Left ventricle myocardium inferior (tissue), 1 donor: Measurements from ENCODE around the gene STX19. TPM values are rescaled to one million over a fixed set of nuclear protein-coding genes. Genes with fewer than 3 reads are reported as not detected.

Experiments
- DNase-seq: peaks from one replicate; pipeline ENCODE4 v3.0.0-alpha.2; 2020
- H3K27ac ChIP-seq: fragments of 200-600 bp; replicated peaks from 2 replicates; pipeline ENCODE4 v1.8.0; 2021
- H3K27me3 ChIP-seq: fragments of 200-600 bp; 2 replicates; pipeline ENCODE4 v1.8.0; 2021; ENCODE audit warnings: low read depth
- H3K36me3 ChIP-seq: fragments of 200-600 bp; 2 replicates; pipeline ENCODE4 v1.8.0; 2021
- H3K4me1 ChIP-seq: fragments of 200-600 bp; 2 replicates; pipeline ENCODE4 v1.8.0; 2021
- H3K4me3 ChIP-seq: fragments of 200-600 bp; 2 replicates; pipeline ENCODE4 v1.8.0; 2021; ENCODE audit warnings: mild to moderate bottlenecking, moderate library complexity
- H3K9me3 ChIP-seq: fragments of 200-600 bp; replicated peaks from 2 replicates; pipeline ENCODE4 v1.8.0; 2021
- intact Hi-C: fragments of 100-400 bp; cut with micrococcal nuclease; formaldehyde crosslinking; loops from one replicate; pipeline ENCODE4 v1.11.0; 2022
- total RNA-seq: library from RNA; stranded (reverse); fragmentation: NEBNext Ultra II Directional; extraction: Animal tissue kit (Norgen Biotek cat#: 25700); gene quantifications from one replicate; pipeline ENCODE4 v1.2.1, GENCODE V29; 2021
- TF ChIP-seq, protein P1 (sequence below): fragments of 200-600 bp; IDR thresholded peaks from 2 replicates; pipeline ENCODE4 v1.8.0; 2021; ENCODE audit warnings: antibody characterized with exemption, mild to moderate bottlenecking, borderline replicate concordance
- donor health status: DM: no; HTN: yes; CAD: no; lungs with severe emphysema.

Gene STX19
- total RNA-seq, 1 donor from 2014 or later: not detected

DNA sequence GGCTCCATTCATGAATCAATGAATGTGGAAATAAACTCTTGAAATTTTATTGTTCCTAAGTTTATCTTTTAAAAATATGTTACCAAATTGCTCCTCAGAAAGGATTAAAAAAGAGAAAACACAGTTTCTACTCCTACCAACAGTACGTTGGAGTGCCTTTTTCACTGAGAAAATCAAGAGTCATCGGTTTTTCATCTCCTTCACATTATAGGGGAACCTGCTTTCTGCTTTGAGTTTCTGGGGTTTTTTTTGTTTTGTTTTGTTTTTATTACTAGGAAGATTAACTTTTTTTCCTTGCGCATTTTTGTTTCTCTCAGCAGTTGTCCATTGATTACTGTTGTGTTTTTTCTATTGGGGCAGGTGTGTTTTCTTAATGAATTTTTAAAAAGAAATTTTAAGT lies 45.0 kb downstream of the STX19 start:
- intact Hi-C loops: no loop called here
- DNase-seq: no peak

DNA sequence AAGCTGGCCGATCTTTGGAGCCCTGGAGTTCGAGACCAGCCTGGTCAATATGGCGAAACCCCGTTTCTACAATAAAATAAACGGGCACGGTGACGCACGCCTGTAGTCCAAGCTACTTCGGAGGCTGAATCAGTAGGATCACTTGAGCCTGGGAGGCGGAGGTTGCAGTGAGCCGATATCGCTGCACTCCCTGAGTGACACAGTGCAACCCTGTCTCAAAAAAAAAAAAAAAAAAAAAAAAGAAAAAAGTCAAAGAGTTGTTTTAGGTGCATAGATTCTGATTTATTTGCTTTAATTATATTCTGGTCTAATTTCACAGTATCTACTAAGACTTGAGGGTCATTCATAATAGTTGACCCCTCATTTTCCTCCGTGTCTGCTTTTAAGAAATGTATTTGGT lies 46.7 kb downstream of the STX19 start:
- TF ChIP-seq, protein P1, sequence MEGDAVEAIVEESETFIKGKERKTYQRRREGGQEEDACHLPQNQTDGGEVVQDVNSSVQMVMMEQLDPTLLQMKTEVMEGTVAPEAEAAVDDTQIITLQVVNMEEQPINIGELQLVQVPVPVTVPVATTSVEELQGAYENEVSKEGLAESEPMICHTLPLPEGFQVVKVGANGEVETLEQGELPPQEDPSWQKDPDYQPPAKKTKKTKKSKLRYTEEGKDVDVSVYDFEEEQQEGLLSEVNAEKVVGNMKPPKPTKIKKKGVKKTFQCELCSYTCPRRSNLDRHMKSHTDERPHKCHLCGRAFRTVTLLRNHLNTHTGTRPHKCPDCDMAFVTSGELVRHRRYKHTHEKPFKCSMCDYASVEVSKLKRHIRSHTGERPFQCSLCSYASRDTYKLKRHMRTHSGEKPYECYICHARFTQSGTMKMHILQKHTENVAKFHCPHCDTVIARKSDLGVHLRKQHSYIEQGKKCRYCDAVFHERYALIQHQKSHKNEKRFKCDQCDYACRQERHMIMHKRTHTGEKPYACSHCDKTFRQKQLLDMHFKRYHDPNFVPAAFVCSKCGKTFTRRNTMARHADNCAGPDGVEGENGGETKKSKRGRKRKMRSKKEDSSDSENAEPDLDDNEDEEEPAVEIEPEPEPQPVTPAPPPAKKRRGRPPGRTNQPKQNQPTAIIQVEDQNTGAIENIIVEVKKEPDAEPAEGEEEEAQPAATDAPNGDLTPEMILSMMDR: no peak
- H3K4me1 ChIP-seq: peaks cover 21% of the 10 kb centered on the region
- H3K9me3 ChIP-seq: no peaks in the 10 kb centered on the region
- H3K27ac ChIP-seq: no peak overlapping the region
- no peak overlapping the region for H3K4me3 ChIP-seq
- H3K36me3 ChIP-seq: no peaks in the 10 kb centered on the region
- intact Hi-C loops: no loop called here
- no peak for DNase-seq
- no peaks in the 10 kb centered on the region for H3K27me3 ChIP-seq

More for the DNA sequence above, 45.0 kb downstream of the STX19 start:
- H3K9me3 ChIP-seq: no peaks in the 10 kb centered on the region
- peaks cover 23% of the 10 kb centered on the region for H3K4me1 ChIP-seq
- no peaks in the 10 kb centered on the region for H3K36me3 ChIP-seq
- no peak overlapping the region for H3K27ac ChIP-seq
- H3K4me3 ChIP-seq: no peak overlapping the region
- no peaks in the 10 kb centered on the region for H3K27me3 ChIP-seq
- TF ChIP-seq, protein P1: no peak

DNA sequence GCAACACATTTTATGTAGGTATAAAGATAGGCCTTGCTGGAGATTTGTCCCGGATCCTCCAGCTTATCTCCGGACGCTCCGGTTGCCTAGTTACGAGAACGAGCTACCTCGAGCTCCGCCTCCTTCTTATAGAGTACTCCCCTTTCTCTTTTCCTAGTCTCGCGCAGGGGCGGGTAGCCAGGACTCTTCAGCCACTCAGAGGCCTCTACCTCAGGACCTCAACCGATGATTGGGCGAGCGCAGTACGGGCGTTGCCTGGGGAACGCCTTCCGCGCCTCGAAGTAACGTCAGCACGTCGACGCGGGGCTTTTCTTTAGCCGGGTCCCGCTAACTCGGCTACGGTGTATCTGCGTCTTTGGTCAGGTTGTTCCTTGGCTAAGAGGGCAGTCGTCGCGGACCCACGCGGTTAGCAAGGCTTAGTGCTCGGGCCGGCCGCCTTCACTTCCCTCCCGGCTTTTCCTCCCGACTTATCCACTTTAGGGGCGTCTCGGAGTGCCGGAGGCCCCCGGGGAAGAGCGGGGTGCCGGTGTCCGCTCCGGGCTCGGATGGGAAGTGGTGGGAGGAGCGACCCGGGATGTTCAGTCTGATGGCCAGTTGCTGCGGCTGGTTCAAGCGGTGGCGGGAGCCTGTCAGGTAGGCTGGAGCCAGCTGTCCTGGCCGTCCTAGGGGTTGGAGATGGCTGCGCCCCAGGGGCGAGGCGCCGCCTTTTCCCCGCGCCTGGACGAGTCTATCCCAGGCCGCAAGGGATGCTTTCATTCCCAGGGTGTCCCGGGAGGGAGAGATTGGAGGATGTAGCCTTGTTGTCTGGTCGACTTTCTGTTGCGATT lies 48.3 kb downstream of the STX19 start, which contains the start of gene ARL13B:
ARL13B (plus strand) TSS at position 306 of the 827 bp plus-strand sequence; CDS start at position 575, 269 bp downstream.
- TF ChIP-seq, protein P1: no peak
- intact Hi-C loops: no loop called here
- no peaks in the 10 kb centered on the region for H3K27me3 ChIP-seq

GRCh38 chr3:93973131-93974126 lies 55.0 kb downstream of the STX19 start, which contains the start of gene PROS1:
PROS1 (minus strand) TSS chr3:93973896; CDS start chr3:93973749, 147 bp downstream.
- peak within 1 kb of the TSS; percentile 94 for H3K27ac ChIP-seq
- peaks cover 25% of the 10 kb centered on the region for H3K4me1 ChIP-seq
- H3K36me3 ChIP-seq: no peaks in the 10 kb centered on the region
- no peaks in the 10 kb centered on the region for H3K9me3 ChIP-seq
- no peaks in the 10 kb centered on the region for H3K27me3 ChIP-seq
- peak within 1 kb of the TSS; percentile 73 for H3K4me3 ChIP-seq
- intact Hi-C loops: no loop called here
- DNase-seq: peak; percentile 85
- TF ChIP-seq, protein P1: peak; percentile 21

More for the DNA sequence above, 48.3 kb downstream of the STX19 start, which contains the start of gene ARL13B:
- peak within 1 kb of the TSS; percentile 95 for H3K27ac ChIP-seq
- DNase-seq: peak; percentile 98
- H3K36me3 ChIP-seq: no peaks in the 10 kb centered on the region
- H3K4me3 ChIP-seq: peak within 1 kb of the TSS; percentile 93
- H3K9me3 ChIP-seq: no peaks in the 10 kb centered on the region
- peaks cover 18% of the 10 kb centered on the region for H3K4me1 ChIP-seq

DNA sequence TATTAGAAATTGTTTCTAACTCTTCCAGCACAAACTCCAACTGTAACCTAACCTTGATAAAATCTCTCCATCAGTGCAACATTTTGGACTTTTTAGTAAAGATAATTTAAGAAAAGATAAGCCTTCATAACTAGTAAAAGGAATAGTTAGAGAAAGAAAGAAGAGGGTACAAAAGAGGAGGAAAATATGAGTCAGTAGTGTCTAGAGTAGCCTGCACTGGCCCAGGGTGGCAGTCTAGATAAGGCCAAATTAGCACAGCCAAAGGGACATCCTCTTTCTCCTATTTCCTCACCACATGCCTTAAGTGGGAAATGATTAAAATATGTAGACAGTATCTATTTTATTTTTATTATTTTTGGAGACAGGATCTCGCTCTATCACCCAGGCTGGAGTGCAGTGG lies 58.4 kb downstream of the STX19 start:
- Histone ChIP-seq H3K4me1 (peaks cover 25% of the 10 kb centered on the region), H3K36me3 (no peaks in the 10 kb centered on the region), H3K9me3 (no peaks in the 10 kb centered on the region), H3K27ac (no peak overlapping the region), H3K27me3 (no peaks in the 10 kb centered on the region), H3K4me3 (no peak overlapping the region)
- TF ChIP-seq, protein P1: no peak
- DNase-seq: no peak
- intact Hi-C loops: no loop called here
